Smooth muscle cell of the pulmonary artery (primary cell): ENCODE measurements around the gene SAMD7. TPM values are rescaled to one million over a fixed set of nuclear protein-coding genes. Genes with fewer than 3 reads are reported as not detected.

Experiments
- total RNA-seq: library from RNA; depleted of rRNA; stranded (reverse); fragments of >200 nt; gene quantifications from 2 replicates; pipeline ENCODE4 v1.2.3, GENCODE V29; 2014

SAMD7 gene, protein sequence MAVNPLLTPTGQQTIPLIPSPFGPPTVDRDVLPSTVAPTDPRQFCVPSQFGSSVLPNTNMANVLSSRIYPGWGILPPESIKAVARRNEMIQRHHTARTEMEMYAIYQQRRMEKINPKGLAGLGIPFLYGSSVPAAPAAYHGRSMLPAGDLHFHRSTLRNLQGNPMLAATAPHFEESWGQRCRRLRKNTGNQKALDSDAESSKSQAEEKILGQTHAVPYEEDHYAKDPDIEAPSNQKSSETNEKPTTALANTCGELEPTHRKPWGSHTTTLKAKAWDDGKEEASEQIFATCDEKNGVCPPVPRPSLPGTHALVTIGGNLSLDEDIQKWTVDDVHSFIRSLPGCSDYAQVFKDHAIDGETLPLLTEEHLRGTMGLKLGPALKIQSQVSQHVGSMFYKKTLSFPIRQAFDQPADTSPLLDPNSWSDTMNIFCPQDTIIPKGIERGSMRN
- total RNA-seq, result not detected in 2 replicates

DNA sequence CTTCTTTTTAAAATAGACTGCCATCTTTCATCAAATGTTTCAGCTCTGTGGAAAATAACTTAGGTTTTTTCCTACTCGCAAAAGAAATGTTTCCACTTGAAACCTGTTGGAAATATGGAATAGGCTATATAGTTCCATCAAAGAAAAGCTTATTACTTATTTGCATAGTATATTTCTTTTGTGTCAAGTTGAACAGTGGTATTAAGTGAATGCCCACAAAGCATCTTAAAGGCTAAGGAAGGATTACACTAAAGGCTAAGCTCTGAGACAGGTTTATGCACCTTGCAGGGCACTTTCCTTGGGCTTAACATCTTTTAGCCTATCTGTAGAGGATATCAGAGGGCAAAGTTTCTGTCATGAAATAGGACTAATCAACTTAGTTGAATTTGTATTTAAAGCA lies at the start of gene SAMD7:
Gene SAMD7, plus strand, starts transcription at position 301 of the 400 bp plus-strand sequence. CDS start 7,927 bp downstream, outside the sequence.

DNA sequence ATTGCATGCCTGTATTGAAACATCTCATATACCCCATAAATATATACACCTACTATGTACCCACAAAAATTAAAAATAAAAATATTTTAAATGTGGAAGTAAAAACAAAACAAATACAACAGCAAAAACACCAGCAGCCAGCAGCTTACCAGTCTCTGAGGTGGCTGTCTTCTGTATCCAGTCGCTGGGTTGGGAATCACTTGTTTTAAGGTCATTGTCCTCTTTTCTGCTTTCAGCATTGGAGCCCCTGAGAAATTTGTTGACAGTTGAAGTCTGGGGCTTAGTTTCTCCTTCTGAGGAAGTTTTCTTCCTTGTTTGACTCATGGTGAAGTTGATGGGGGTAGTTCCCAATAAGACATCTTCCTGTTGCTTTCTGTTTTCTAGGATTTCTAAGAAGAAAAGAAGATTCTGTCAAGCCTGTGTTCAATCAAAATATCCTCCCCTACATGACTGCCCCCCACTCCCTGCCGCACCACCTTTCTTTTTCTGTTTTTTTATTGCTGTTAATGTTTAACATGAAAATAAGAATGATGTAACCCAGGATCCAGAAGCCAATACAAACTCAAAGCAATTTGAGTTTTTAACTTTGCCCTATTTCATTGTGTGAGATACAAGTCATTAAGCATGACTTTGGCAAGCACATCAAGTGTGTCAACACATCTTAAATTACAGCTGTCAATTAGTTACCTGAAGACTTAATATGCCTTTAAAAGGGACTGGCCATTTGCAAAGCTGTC lies 41.7 kb upstream of the SAMD7 start, which contains the start of gene LRRC31:
Gene LRRC31, minus strand, starts transcription at position 452 of the 737 bp plus-strand sequence. Its CDS starts 128 bp downstream, at position 324.

DNA sequence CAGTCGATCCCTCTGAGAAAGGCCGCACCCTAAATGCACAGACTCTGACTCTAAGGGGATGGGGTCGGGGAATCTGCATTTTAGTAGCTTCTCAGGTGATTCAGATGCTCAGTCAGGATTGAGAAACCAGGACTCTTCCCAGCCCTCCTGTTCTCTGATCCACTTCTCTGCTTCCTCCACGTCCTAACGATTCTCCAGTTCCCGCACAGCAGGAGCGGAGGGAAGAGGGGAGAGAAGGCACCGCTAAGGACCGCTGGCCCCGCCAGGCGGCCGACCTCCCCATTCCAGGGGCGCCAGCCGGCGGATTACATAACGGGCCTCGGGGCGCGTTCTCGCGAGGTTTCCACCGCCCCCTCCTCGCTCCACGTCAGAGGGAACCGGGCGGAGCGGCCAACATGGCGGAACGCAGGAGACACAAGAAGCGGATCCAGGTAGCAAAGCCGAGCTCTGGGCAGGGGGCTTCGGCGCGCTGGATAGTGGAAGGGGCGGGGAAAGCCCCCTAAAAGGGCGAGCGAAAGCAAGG lies 55.1 kb downstream of the SAMD7 start, which contains the start of gene SEC62:
Gene SEC62, plus strand, starts transcription at position 380 of the 523 bp plus-strand sequence. Its CDS starts 16 bp downstream, at position 396.

Other genes with a start within 250 kb of the SAMD7 start
- gene MECOM, start 247.9 kb upstream of the SAMD7 start, total RNA-seq, result 15.6 and 36.9 TPM in 2 replicates
- gene TERC, start 146.5 kb upstream of the SAMD7 start, total RNA-seq, result 23.9 and 66.4 TPM in 2 replicates
- gene ACTRT3, start 142.0 kb upstream of the SAMD7 start, total RNA-seq, result 5.7 and 6.4 TPM in 2 replicates
- 16.7 and 20.1 TPM in 2 replicates for gene MYNN, start 138.2 kb upstream of the SAMD7 start, total RNA-seq
- gene LRRIQ4, start 98.7 kb upstream of the SAMD7 start, total RNA-seq, result 0.07 TPM in 2 replicates
- 1.3 and 1.8 TPM in 2 replicates for gene LRRC34, start 98.7 kb upstream of the SAMD7 start, total RNA-seq
- not detected in 2 replicates for gene LRRC31, start 41.6 kb upstream of the SAMD7 start, total RNA-seq
- 65.8 and 69.6 TPM in 2 replicates for gene SEC62, start 55.2 kb downstream of the SAMD7 start, total RNA-seq
- gene GPR160, start 126.4 kb downstream of the SAMD7 start, total RNA-seq, result 0.13 and 0.26 TPM in 2 replicates